HG03354 (cell line): Measurements from ENCODE around the gene SLC25A36.
"Not testable (repeated sequence)": the region's sequence is repeated elsewhere in the genome, so short reads cannot be mapped to it uniquely, and the experiment has no call there.

Experiments
- ATAC-seq: cut with Tn5 transposase; IDR thresholded peaks from one replicate; pipeline ENCODE4 v1.9.1; 2021; ENCODE audit warnings: mild to moderate bottlenecking; ENCODE audit not compliant: unreplicated experiment, poor library complexity, severe bottlenecking

Gene SLC25A36

DNA sequence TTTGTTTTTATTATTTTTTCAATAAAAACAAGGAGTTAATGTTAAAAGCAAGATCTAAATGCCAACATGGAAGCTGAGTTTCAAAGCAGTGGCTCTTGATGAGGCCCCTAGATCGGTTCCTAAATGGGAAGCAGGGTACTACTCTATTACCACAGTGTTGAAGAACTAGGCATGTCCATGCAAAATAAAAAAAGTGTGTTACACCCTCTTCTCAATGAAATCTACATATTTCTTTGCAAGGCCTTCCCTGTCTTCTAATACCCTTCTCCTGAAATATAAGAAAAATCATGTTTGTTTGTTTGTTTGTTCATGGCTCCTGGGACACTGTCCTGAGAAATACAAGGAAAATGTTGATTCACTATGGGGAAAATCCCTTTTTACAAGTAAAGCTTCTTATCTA lies 12.2 kb upstream of the SLC25A36 start:
- ATAC-seq = no peak

DNA sequence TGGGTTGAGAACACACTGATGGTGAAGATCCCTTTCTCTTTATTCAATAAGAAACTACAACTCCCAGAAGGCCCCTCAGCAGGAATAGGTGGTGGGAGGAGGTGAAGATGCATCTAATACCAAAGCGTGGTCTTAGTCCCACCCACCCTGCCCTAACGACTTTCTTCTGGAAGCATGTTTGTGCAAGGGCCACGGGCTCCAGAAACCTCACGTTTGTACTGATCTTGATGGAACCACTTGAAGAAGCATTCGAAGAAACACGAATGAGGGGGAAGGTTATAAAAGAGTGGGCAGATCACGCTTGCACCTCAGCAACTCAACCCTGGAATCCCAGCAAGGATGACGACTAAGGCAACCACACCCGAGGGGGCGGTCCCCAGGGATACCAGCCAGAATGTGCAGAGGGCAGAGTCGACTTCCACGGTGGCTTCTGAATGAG lies 10.6 kb upstream of the SLC25A36 start:
- no peak for ATAC-seq

DNA sequence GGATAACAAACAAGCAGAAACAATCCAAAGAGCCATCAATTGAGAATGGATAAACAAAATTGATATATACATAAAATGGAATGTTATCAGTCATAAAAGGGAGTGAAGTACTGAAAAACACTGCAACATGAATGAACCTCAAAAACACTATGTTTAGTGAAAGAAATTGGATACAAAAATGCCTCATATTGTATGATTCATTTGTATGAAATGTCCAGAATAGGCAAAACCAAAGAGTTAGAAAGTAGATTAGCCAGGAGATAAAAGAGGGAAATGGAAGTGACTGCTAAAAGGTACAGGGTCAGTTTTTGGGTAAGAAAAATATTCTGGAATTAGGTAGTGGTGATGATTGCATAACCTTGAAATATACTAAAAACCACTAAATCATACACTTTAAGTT lies 9.8 kb upstream of the SLC25A36 start:
- no peak for ATAC-seq

- no peak for ATAC-seq
Measured at GRCh38 chr3:140933109-140933508, 8.5 kb upstream of the SLC25A36 start.

DNA sequence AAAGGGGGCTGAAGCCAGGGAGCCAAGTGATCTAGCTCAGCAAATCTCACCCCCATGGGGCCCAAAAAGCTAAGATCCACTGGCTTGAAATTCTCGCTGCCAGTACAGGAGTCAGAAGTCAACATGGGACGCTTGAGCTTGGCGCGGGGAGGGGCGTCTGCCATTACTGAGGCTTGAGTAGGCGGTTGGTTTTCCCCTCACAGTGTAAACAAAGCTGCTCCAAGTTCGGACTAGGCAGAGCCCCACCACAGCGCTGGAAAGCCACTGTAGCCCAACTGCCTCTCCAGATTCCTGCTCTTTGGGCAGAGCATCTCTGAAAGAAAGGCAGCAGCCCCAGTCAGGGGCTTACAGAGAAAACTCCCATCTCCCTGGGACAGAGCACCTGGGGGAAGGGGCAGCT lies 8.1 kb upstream of the SLC25A36 start:
- no peak for ATAC-seq

DNA sequence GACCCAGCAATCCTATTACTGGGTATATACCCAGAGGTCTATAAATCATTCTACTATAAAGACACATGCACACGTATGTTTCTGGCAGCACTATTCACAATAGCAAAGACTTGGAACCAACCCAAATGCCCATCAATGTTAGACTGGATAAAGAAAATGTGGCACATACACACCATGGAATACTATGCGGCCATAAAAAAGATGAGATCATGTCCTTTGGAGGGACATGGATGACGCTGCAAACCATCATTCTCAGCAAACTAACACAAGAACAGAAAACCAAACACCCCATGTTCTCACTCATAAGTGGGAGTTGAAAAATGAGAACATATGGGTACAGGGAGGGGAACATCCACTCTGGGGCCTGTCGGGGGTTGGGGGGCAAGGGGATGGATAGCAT lies 2.3 kb upstream of the SLC25A36 start:
- not testable (repeated sequence) for ATAC-seq

- ATAC-seq = no peak
Measured at GRCh38 chr3:140941090-140941433, 574 bp upstream of the SLC25A36 start.

- peak; percentile 58 for ATAC-seq
Measured at GRCh38 chr3:140942221-140943104, 827 bp downstream of the SLC25A36 start.

DNA sequence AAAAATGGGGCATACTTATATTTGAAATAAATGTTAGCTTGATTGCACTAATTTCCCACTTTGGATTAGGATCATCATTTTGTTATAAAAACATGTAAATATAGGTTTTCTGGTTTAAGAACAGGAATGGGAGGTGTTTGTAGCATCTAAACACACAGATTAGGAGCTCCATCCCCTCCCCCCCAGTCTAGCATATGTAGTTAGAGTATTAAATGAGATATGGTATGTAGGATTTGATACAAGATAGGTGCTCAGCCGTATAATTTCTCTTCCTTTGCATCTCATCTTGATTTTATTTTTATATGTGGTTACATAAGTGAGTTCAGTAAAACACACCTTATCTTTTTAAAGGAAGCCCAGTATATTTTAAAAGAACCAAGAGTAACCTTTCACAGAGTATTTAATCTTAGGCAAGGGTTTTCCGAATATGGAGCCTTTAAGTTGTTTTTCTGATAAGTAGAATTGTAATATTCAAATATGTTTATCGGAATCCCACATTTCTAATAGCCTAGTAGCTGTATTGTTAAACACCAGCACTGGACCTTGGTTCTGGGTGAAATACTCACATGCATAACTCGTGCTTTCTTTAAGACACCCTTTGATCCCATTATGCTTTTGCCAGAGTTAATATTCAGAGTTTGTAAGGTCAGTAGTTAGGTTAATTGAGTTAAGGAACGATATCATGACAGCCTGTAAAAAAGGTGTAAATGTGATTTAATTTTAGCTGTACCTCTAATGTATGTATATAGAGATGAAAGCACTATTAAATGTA lies 2.3 kb downstream of the SLC25A36 start:
- no peak for ATAC-seq

- no peak for ATAC-seq
Measured at GRCh38 chr3:140948460-140949249, 7.0 kb downstream of the SLC25A36 start.

GRCh38 chr3:140950144-140950543 lies 8.5 kb downstream of the SLC25A36 start:
- ATAC-seq = no peak

DNA sequence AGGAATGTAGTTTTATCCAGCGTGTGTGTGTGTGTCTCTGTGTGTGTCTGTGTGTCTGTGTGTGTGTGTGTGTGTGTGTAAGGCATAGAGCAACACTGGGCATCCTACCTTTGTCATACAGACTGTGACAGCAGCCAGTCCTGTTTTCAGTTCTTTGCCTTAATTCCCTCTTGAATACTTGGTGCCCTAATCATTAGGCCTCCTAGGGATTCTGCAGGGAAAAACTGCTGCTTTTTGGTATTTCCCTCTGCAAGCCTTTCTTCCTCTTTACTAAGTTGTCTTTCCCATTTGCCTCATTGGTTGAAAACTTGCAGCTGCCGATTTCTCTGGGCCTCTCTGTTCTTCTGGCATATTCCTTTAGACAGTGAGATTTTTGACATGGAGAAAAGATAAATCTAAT lies 9.2 kb downstream of the SLC25A36 start:
- ATAC-seq = no peak

- ATAC-seq = not testable (repeated sequence)
Measured at GRCh38 chr3:140951750-140952149, 10.1 kb downstream of the SLC25A36 start.

DNA sequence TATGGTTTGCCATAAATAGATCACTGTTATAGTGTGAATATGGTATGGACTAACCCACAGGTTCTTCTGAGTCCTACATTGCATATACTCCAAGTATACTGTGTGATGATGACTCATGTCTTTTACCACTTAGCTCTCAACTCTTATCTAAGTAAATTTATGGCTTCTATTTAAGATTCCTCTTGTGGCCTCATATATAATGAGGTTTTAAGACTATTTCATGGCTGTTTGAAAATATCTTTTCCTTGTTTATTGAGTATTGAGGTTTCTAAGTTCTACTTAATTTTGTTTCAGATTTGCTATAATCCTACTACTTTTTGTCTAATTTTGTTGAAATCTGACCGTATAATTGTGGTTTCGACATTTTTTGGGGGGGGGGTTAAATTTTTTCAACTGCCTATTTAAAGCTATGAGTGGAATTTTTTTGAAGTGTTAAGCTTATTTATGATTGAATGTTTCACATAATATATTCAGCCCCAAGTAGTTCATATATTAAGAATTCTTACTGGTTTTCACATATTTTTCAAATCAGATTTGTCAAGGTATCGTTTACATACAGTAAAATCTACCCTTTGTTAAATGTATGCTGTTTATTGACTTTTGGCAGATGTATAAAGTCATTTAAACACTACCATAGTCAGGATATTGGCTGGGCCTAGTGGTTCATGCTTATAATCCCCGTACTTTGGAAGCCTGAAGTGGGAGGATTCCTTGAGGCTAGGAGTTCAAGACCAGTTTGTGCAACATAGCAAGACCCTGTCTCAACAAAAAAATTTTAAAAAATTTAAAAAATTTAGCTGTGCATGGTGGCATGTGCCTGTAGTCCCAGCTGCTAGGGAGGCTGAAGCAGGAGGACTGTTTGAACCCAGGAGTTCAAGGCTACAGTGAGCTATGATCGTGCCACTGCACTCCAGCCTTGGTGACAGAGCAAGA lies 11.7 kb downstream of the SLC25A36 start:
- no peak for ATAC-seq

DNA sequence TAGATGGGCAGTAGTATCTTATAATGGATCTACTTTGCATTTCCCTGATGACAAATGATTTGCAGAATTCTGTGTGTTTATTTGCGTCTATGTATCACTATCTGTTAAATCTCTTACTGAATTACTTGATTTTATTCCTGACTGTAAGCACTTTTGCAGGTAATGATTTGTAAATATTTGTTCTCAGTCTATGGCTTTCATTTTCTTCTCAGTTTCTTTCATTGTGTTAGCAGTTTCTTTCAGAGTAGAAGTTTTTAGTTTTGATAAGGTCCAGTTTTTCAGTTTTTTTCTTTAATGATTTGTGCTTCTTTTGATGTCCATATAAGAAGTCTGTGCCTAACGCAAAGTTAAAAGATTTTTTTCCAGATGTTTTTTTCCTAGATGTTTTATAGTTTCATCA lies 12.9 kb downstream of the SLC25A36 start:
- ATAC-seq = no peak

DNA sequence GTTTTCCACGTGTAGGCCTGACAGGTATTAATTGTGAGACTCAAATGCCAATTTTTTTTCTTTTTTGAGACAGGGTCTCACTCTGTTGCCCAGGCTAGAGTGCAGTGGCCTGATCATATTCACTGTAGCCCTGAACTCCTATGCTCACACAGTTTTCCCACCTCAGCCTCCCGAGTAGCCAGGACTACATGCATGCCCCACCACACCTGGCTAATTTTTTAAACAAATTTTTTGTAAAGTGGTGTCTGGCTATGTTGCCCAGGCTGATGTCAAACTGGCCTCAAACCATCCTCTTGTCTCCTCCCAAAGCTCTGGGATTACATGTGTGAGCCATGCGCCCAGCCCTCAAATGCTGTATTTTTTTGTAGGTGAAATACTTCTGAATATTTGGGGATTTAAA lies 14.0 kb downstream of the SLC25A36 start:
- ATAC-seq = no peak

GRCh38 chr3:140956058-140956835 lies 14.6 kb downstream of the SLC25A36 start:
- no peak for ATAC-seq

DNA sequence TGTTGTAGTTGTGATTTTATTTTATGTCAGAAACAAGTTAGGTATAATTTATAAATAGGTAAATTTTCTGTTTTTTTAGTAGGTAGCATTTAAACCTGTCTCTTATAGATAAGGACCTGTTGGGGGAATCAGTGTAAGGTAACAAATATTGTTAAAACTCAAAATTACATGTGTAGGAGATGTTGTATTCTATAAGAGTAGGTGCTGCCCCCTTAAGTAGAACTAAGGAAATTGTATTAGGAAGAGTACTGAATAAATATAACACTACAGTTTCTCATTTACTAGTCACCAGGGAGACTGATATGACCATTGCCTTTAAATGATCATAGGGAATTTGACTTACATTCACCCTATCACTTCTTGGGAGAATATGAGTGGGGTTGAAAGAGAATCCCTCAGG lies 31.2 kb downstream of the SLC25A36 start:
- ATAC-seq = no peak

- ATAC-seq = no peak
Measured at GRCh38 chr3:140974900-140975299, 33.3 kb downstream of the SLC25A36 start.
